Measurements from ENCODE around the gene STUB1. TPM values are rescaled to one million over a fixed set of nuclear protein-coding genes. Genes with fewer than 3 reads are reported as not detected.
A peak's percentile ranks its signal among the peaks of the same experiment; 100 is the strongest.

Gene STUB1
- polyA plus RNA-seq, 1 donor = 107 TPM

- DNase-seq = no peak
These were observed 14.1 kb downstream of the STUB1 start for GRCh38 chr16:694187-694862.

- DNase-seq = no peak
These were observed 14.7 kb downstream of the STUB1 start for GRCh38 chr16:694863-695354.

- no peak for DNase-seq
These were observed 15.3 kb downstream of the STUB1 start for GRCh38 chr16:695355-696089.

GRCh38 chr16:698911-699671 lies 18.9 kb downstream of the STUB1 start:
- no peak for DNase-seq

- peak; percentile 49 for DNase-seq
These were observed 20.7 kb downstream of the STUB1 start for GRCh38 chr16:700684-701584.

GRCh38 chr16:702341-702740 lies 22.1 kb downstream of the STUB1 start:
- DNase-seq = no peak

- no peak for DNase-seq
These were observed 23.2 kb downstream of the STUB1 start for GRCh38 chr16:703406-703805.

- no peak for DNase-seq
These were observed 23.8 kb downstream of the STUB1 start for GRCh38 chr16:704047-704446.

GRCh38 chr16:704552-705380 lies 24.6 kb downstream of the STUB1 start:
- DNase-seq = no peak

- no peak for DNase-seq
These were observed 25.4 kb downstream of the STUB1 start, which contains the start of gene FBXL16 for GRCh38 chr16:705431-706188. Gene FBXL16, minus strand, starts transcription at chr16:705801. Its CDS starts 8,396 bp downstream, at chr16:697405.

- DNase-seq = no peak
These were observed 26.2 kb downstream of the STUB1 start for GRCh38 chr16:706189-707061.

GRCh38 chr16:707062-707538 lies 26.9 kb downstream of the STUB1 start:
- DNase-seq = no peak

- no peak for DNase-seq
These were observed 27.8 kb downstream of the STUB1 start for GRCh38 chr16:708019-708418.

- no peak for DNase-seq
These were observed 28.7 kb downstream of the STUB1 start for GRCh38 chr16:708959-709358.

GRCh38 chr16:709566-710499 lies 29.6 kb downstream of the STUB1 start:
- no peak for DNase-seq

GRCh38 chr16:710500-711075 lies 30.4 kb downstream of the STUB1 start:
- DNase-seq = no peak

- no peak for DNase-seq
These were observed 30.9 kb downstream of the STUB1 start for GRCh38 chr16:711084-711483.

All from left kidney (tissue), 2 donors.